ENCODE results near the gene IFTAP. TPM values are rescaled to one million over a fixed set of nuclear protein-coding genes. Genes with fewer than 3 reads are reported as not detected.
"Not testable (repeated sequence)": the region's sequence is repeated elsewhere in the genome, so short reads cannot be mapped to it uniquely, and the experiment has no call there.

The IFTAP gene
- total RNA-seq (2014; rRNA removed; shearing (Covaris generic)): 25.5 and 52.9 TPM in 2 replicates

- H3K27ac ChIP-seq: no peak within 1 kb of the TSS
- H3K9me3 ChIP-seq (replicated peaks): no peaks in the 10 kb centered on the region
- peak within 1 kb of the TSS; percentile 48 for H3K4me3 ChIP-seq
- H3K36me3 ChIP-seq: no peaks in the 10 kb centered on the region
- peaks cover 11% of the 10 kb centered on the region; the same call in 1 of the 2 replicates for H3K27me3 ChIP-seq (replicated peaks)
- no peaks in the 10 kb centered on the region; the same call in 1 of the 2 replicates for H3K4me1 ChIP-seq (replicated peaks)
- peak; percentile 56 to 82 for DNase-seq (ENCODE audit: low read depth in 1 of 2, low spot score in 2 of 2)
Measured at GRCh38 chr11:36594316-36594989, at the start of gene IFTAP. IFTAP (plus strand) TSS chr11:36594502; CDS start chr11:36610104, 15,602 bp downstream.

GRCh38 chr11:36550385-36551115 lies 43.8 kb upstream of the IFTAP start:
- peaks cover 7% of the 10 kb centered on the region; the same call in 1 of the 2 replicates for H3K27me3 ChIP-seq (replicated peaks)
- H3K36me3 ChIP-seq: no peaks in the 10 kb centered on the region
- H3K4me1 ChIP-seq (replicated peaks): no peaks in the 10 kb centered on the region
- H3K9me3 ChIP-seq (replicated peaks): no peaks in the 10 kb centered on the region
- DNase-seq (ENCODE audit: low read depth in 1 of 2, low spot score in 2 of 2): no peak
- no peak overlapping the region for H3K4me3 ChIP-seq
- no peak overlapping the region for H3K27ac ChIP-seq

- H3K4me3 ChIP-seq; H3K4me1 ChIP-seq (replicated peaks); DNase-seq (ENCODE audit: low read depth in 1 of 2, low spot score in 2 of 2); H3K9me3 ChIP-seq (replicated peaks); H3K36me3 ChIP-seq; H3K27ac ChIP-seq; H3K27me3 ChIP-seq (replicated peaks): not testable (repeated sequence)
Measured at GRCh38 chr11:36557390-36557789, 36.9 kb upstream of the IFTAP start.

- Histone ChIP-seq H3K9me3 (replicated peaks) (no peaks in the 10 kb centered on the region), H3K36me3 (no peaks in the 10 kb centered on the region), H3K4me3 (no peak overlapping the region), H3K4me1 (replicated peaks) (no peaks in the 10 kb centered on the region), H3K27me3 (replicated peaks) (no peaks in the 10 kb centered on the region), H3K27ac (no peak overlapping the region)
- DNase-seq (ENCODE audit: low read depth in 1 of 2, low spot score in 2 of 2): no peak
Measured at GRCh38 chr11:36557991-36558390, 36.3 kb upstream of the IFTAP start.

- H3K4me1 ChIP-seq (replicated peaks): no peaks in the 10 kb centered on the region
Measured at GRCh38 chr11:36558571-36559413, 35.5 kb upstream of the IFTAP start.

GRCh38 chr11:36564376-36565030 lies 29.8 kb upstream of the IFTAP start:
- H3K4me1 ChIP-seq (replicated peaks): no peaks in the 10 kb centered on the region
- H3K27ac ChIP-seq: no peak overlapping the region
- no peak overlapping the region for H3K4me3 ChIP-seq
- peaks cover 20% of the 10 kb centered on the region for H3K27me3 ChIP-seq (replicated peaks)
- H3K36me3 ChIP-seq: no peaks in the 10 kb centered on the region
- H3K9me3 ChIP-seq (replicated peaks): no peaks in the 10 kb centered on the region
- peak in 1 of 2 experiments; percentile 30 for DNase-seq (ENCODE audit: low read depth in 1 of 2, low spot score in 2 of 2)

More at GRCh38 chr11:36558571-36559413, 35.5 kb upstream of the IFTAP start:
- Histone ChIP-seq H3K27ac (no peak overlapping the region), H3K9me3 (replicated peaks) (no peaks in the 10 kb centered on the region), H3K27me3 (replicated peaks) (no peaks in the 10 kb centered on the region), H3K4me3 (no peak overlapping the region), H3K36me3 (no peaks in the 10 kb centered on the region)
- DNase-seq (ENCODE audit: low read depth in 1 of 2, low spot score in 2 of 2): no peak

- H3K4me3 ChIP-seq: no peak overlapping the region
- H3K36me3 ChIP-seq: no peaks in the 10 kb centered on the region
- no peaks in the 10 kb centered on the region for H3K9me3 ChIP-seq (replicated peaks)
- no peak overlapping the region for H3K27ac ChIP-seq
- DNase-seq (ENCODE audit: low read depth in 1 of 2, low spot score in 2 of 2): no peak
- no peaks in the 10 kb centered on the region for H3K4me1 ChIP-seq (replicated peaks)
- H3K27me3 ChIP-seq (replicated peaks): peaks cover 20% of the 10 kb centered on the region
Measured at GRCh38 chr11:36565031-36565610, 29.2 kb upstream of the IFTAP start.

- no peak overlapping the region for H3K27ac ChIP-seq
- no peaks in the 10 kb centered on the region for H3K9me3 ChIP-seq (replicated peaks)
- H3K4me1 ChIP-seq (replicated peaks): no peaks in the 10 kb centered on the region
- no peaks in the 10 kb centered on the region for H3K36me3 ChIP-seq
- no peak overlapping the region for H3K4me3 ChIP-seq
- DNase-seq (ENCODE audit: low read depth in 1 of 2, low spot score in 2 of 2): no peak
- H3K27me3 ChIP-seq (replicated peaks): peaks cover 26% of the 10 kb centered on the region
Measured at GRCh38 chr11:36566407-36567053, 27.8 kb upstream of the IFTAP start.

GRCh38 chr11:36567694-36568093 lies 26.6 kb upstream of the IFTAP start, which contains the start of gene RAG1:
RAG1 (plus strand) TSS chr11:36568007; CDS start chr11:36573305, 5,298 bp downstream.
- H3K4me3 ChIP-seq: no peak within 1 kb of the TSS
- no peak within 1 kb of the TSS for H3K27ac ChIP-seq
- H3K9me3 ChIP-seq (replicated peaks): no peaks in the 10 kb centered on the region
- no peak for DNase-seq (ENCODE audit: low read depth in 1 of 2, low spot score in 2 of 2)
- H3K4me1 ChIP-seq (replicated peaks): no peaks in the 10 kb centered on the region
- H3K27me3 ChIP-seq (replicated peaks): peaks cover 26% of the 10 kb centered on the region
- no peaks in the 10 kb centered on the region for H3K36me3 ChIP-seq

- no peaks in the 10 kb centered on the region for H3K9me3 ChIP-seq (replicated peaks)
- no peak overlapping the region for H3K27ac ChIP-seq
- no peak for DNase-seq (ENCODE audit: low read depth in 1 of 2, low spot score in 2 of 2)
- H3K36me3 ChIP-seq: no peaks in the 10 kb centered on the region
- peaks cover 23% of the 10 kb centered on the region for H3K27me3 ChIP-seq (replicated peaks)
- H3K4me1 ChIP-seq (replicated peaks): no peaks in the 10 kb centered on the region
- no peak overlapping the region for H3K4me3 ChIP-seq
Measured at GRCh38 chr11:36569095-36569494, 25.2 kb upstream of the IFTAP start.

- no peaks in the 10 kb centered on the region for H3K9me3 ChIP-seq (replicated peaks)
- no peak overlapping the region for H3K4me3 ChIP-seq
- H3K27me3 ChIP-seq (replicated peaks): peaks cover 6% of the 10 kb centered on the region; the same call in 1 of the 2 replicates
- no peaks in the 10 kb centered on the region for H3K36me3 ChIP-seq
- no peak for DNase-seq (ENCODE audit: low read depth in 1 of 2, low spot score in 2 of 2)
- no peak overlapping the region for H3K27ac ChIP-seq
- 0 out of 2 replicates have a peak, but pooled peaks cover 4% of the 10 kb centered on the region for H3K4me1 ChIP-seq (replicated peaks)
Measured at GRCh38 chr11:36574486-36574885, 19.8 kb upstream of the IFTAP start.

GRCh38 chr11:36577373-36577772 lies 16.9 kb upstream of the IFTAP start:
- H3K9me3 ChIP-seq (replicated peaks): no peaks in the 10 kb centered on the region
- no peak overlapping the region for H3K27ac ChIP-seq
- no peak for DNase-seq (ENCODE audit: low read depth in 1 of 2, low spot score in 2 of 2)
- H3K4me3 ChIP-seq: no peak overlapping the region
- H3K4me1 ChIP-seq (replicated peaks): 0 out of 2 replicates have a peak, but pooled peaks cover 4% of the 10 kb centered on the region
- H3K36me3 ChIP-seq: no peaks in the 10 kb centered on the region
- H3K27me3 ChIP-seq (replicated peaks): no peaks in the 10 kb centered on the region
